Measurements from ENCODE around the gene FAM118B.

- TF ChIP-seq, protein P1, sequence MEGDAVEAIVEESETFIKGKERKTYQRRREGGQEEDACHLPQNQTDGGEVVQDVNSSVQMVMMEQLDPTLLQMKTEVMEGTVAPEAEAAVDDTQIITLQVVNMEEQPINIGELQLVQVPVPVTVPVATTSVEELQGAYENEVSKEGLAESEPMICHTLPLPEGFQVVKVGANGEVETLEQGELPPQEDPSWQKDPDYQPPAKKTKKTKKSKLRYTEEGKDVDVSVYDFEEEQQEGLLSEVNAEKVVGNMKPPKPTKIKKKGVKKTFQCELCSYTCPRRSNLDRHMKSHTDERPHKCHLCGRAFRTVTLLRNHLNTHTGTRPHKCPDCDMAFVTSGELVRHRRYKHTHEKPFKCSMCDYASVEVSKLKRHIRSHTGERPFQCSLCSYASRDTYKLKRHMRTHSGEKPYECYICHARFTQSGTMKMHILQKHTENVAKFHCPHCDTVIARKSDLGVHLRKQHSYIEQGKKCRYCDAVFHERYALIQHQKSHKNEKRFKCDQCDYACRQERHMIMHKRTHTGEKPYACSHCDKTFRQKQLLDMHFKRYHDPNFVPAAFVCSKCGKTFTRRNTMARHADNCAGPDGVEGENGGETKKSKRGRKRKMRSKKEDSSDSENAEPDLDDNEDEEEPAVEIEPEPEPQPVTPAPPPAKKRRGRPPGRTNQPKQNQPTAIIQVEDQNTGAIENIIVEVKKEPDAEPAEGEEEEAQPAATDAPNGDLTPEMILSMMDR (IDR thresholded peaks at IDR 0.05): no peak
- TF ChIP-seq POLR2AphosphoS5 (IDR thresholded peaks at IDR 0.05): no peak
These were observed 14.9 kb downstream of the FAM118B start for GRCh38 chr11:126226334-126227084.
